ENCODE results near the gene BCAS1.

GRCh38 chr20:53926428-53927028 is 143.9 kb downstream of the BCAS1 start:
- TF ChIP-seq CEBPB (IDR thresholded peaks at IDR 0.05) (0 out of 2 replicates have a peak, but pooled peaks have one; percentile 3), RAD21 (IDR thresholded peaks at IDR 0.05; ENCODE audit: low read depth) (no peak), TAF1 (IDR thresholded peaks at IDR 0.05; ENCODE audit: low read depth) (no peak), NFIC (IDR thresholded peaks at IDR 0.05) (no peak), EP300 (IDR thresholded peaks at IDR 0.05; ENCODE audit: borderline replicate concordance) (no peak), TEAD4 (IDR thresholded peaks at IDR 0.05) (no peak), YY1 (IDR thresholded peaks at IDR 0.05; ENCODE audit: low read depth) (no peak), EGR1 (IDR thresholded peaks at IDR 0.05) (no peak), TCF12 (IDR thresholded peaks at IDR 0.05; ENCODE audit: low read depth) (no peak), ZBTB7A (IDR thresholded peaks at IDR 0.05; ENCODE audit: low read depth) (no peak), CREB1 (IDR thresholded peaks at IDR 0.05; ENCODE audit: low read depth) (no peak)
- TF ChIP-seq, protein P1, sequence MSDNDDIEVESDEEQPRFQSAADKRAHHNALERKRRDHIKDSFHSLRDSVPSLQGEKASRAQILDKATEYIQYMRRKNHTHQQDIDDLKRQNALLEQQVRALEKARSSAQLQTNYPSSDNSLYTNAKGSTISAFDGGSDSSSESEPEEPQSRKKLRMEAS (IDR thresholded peaks at IDR 0.05): no peak
- TF ChIP-seq, protein P2, sequence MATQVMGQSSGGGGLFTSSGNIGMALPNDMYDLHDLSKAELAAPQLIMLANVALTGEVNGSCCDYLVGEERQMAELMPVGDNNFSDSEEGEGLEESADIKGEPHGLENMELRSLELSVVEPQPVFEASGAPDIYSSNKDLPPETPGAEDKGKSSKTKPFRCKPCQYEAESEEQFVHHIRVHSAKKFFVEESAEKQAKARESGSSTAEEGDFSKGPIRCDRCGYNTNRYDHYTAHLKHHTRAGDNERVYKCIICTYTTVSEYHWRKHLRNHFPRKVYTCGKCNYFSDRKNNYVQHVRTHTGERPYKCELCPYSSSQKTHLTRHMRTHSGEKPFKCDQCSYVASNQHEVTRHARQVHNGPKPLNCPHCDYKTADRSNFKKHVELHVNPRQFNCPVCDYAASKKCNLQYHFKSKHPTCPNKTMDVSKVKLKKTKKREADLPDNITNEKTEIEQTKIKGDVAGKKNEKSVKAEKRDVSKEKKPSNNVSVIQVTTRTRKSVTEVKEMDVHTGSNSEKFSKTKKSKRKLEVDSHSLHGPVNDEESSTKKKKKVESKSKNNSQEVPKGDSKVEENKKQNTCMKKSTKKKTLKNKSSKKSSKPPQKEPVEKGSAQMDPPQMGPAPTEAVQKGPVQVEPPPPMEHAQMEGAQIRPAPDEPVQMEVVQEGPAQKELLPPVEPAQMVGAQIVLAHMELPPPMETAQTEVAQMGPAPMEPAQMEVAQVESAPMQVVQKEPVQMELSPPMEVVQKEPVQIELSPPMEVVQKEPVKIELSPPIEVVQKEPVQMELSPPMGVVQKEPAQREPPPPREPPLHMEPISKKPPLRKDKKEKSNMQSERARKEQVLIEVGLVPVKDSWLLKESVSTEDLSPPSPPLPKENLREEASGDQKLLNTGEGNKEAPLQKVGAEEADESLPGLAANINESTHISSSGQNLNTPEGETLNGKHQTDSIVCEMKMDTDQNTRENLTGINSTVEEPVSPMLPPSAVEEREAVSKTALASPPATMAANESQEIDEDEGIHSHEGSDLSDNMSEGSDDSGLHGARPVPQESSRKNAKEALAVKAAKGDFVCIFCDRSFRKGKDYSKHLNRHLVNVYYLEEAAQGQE (IDR thresholded peaks at IDR 0.05; ENCODE audit: low read depth): no peak
